GM12878 (cell line): ENCODE measurements around the gene MEG3. TPM values are rescaled to one million over a fixed set of nuclear protein-coding genes. Genes with fewer than 3 reads are reported as not detected.

Experiments used
- ATAC-seq: fragments of 200-7000 bp; cut with Tn5 transposase; 3 replicates; pipeline ENCODE4 v1.9.1; 2020; ENCODE audit warnings: mild to moderate bottlenecking, moderate library complexity
- BruUV-seq: library from RNA; stranded (reverse); fragments of 400-500 nt; replicated peaks from 2 replicates; lab custom pipeline; 2021; lab: Mats Ljungman, UMichigan
- CTCF ChIA-PET: fragments of 300-600 bp; sonication (Branson Sonifier 250); formaldehyde crosslinking; extraction: SDS; loops from one replicate; lab custom pipeline; 2021; ENCODE audit warnings: inconsistent platforms; lab: Yijun Ruan, JAX
- POLR2A ChIA-PET: fragments of 350-600 bp; formaldehyde crosslinking; extraction: SDS; loops from one replicate; lab custom pipeline; 2021; ENCODE audit warnings: inconsistent platforms; lab: Charles Lee
- RAD21 ChIA-PET: fragments of 300-600 bp; sonication (Branson Sonifier 250); formaldehyde crosslinking; loops from one replicate; lab custom pipeline; 2023; ENCODE audit warnings: antibody characterized with exemption; ENCODE audit not compliant: unreplicated experiment; lab: Charles Lee
- SMC1A ChIA-PET: fragments of 300-600 bp; sonication (Branson Sonifier 250); formaldehyde crosslinking; loops from one replicate; lab custom pipeline; 2023; ENCODE audit not compliant: unreplicated experiment, uncharacterized antibody; lab: Charles Lee
- DNase-seq: peaks from one replicate; pipeline ENCODE4 v3.0.0-alpha.2; 2011; ENCODE audit warnings: low read depth, low spot score
- FAIRE-seq: peaks from 3 replicates; lab custom pipeline; 2011; peaks lifted over from hg19 to GRCh38; lab: Jason Lieb, UNC
- H2AFZ ChIP-seq: 2 replicates; pipeline ENCODE4 v1.6.0; 2011; ENCODE audit warnings: low read depth, low read length, control low read depth; ENCODE audit not compliant: control insufficient read depth
- H3K27ac ChIP-seq: 2 replicates; pipeline ENCODE4 v1.5.1; 2011; ENCODE audit warnings: control low read depth; ENCODE audit not compliant: control insufficient read depth, insufficient read depth
- H3K27me3 ChIP-seq, 2 experiments: replicated peaks in 1 of 2; 2 replicates each; pipeline versions ENCODE4 v1.6.0 to v1.6.1; 2011; ENCODE audit warnings: low read length in 1 of 2; ENCODE audit not compliant: control insufficient read depth in 2 of 2, insufficient read depth in 2 of 2
- H3K36me3 ChIP-seq, 2 experiments: 2 replicates each; pipeline ENCODE4 v1.5.1; 2011; ENCODE audit warnings: low read length in 1 of 2; ENCODE audit not compliant: control insufficient read depth in 2 of 2, insufficient read depth in 2 of 2
- H3K4me1 ChIP-seq: 2 replicates; pipeline ENCODE4 v1.6.1; 2011; ENCODE audit warnings: mild to moderate bottlenecking, low read length, moderate library complexity, mixed read lengths; ENCODE audit not compliant: control insufficient read depth, insufficient read depth
- H3K4me2 ChIP-seq: 2 replicates; pipeline ENCODE4 v1.6.0; 2011; ENCODE audit warnings: control low read depth; ENCODE audit not compliant: control insufficient read depth, insufficient read depth
- H3K4me3 ChIP-seq: fragments of 200-600 bp; sonication (generic); 2 replicates; pipeline ENCODE4 v1.5.1; 2016
- H3K79me2 ChIP-seq: 2 replicates; pipeline ENCODE4 v1.6.0; 2011; ENCODE audit warnings: low read length; ENCODE audit not compliant: control insufficient read depth, insufficient read depth
- H3K9ac ChIP-seq: 2 replicates; pipeline ENCODE4 v1.8.0; 2011; ENCODE audit warnings: low read length, control low read depth, mixed read lengths; ENCODE audit not compliant: control insufficient read depth, insufficient read depth
- H3K9me3 ChIP-seq: replicated peaks from 3 replicates; pipeline ENCODE4 v1.5.1; 2011; ENCODE audit warnings: mild to moderate bottlenecking, low read length; ENCODE audit not compliant: control insufficient read depth, insufficient read depth
- H4K20me1 ChIP-seq: 2 replicates; pipeline ENCODE4 v1.6.0; 2011; ENCODE audit not compliant: control insufficient read depth, insufficient read depth
- BCL11A ChIP-seq: IDR thresholded peaks from 2 replicates; pipeline ENCODE4 v1.6.1; 2011; ENCODE audit warnings: low read depth, low read length
- MTA3 ChIP-seq: IDR thresholded peaks from 2 replicates; pipeline ENCODE4 v1.6.1; 2012; ENCODE audit warnings: low read length, inconsistent platforms, borderline replicate concordance
- NR2C2 ChIP-seq: IDR thresholded peaks from 2 replicates; pipeline ENCODE4 v1.6.1; 2011; ENCODE audit warnings: borderline replicate concordance, low read depth; ENCODE audit not compliant: control insufficient read depth, insufficient read length
- NR2F1 ChIP-seq: fragments of 450-650 bp; conservative IDR thresholded peaks from 2 replicates; pipeline ENCODE4 v1.6.1; 2017; ENCODE audit warnings: mild to moderate bottlenecking
- SUZ12 ChIP-seq: fragments of 200-600 bp; sonication (generic); IDR thresholded peaks from one replicate; pipeline ENCODE4 v1.6.1; 2018; ENCODE audit warnings: antibody characterized with exemption, mild to moderate bottlenecking; ENCODE audit not compliant: unreplicated experiment
- TBL1XR1 ChIP-seq: IDR thresholded peaks from 2 replicates; pipeline ENCODE4 v1.6.1; 2012; ENCODE audit warnings: low read depth, low read length, improper control_type of control experiment
- ZNF24 ChIP-seq: fragments of 450-650 bp; IDR thresholded peaks from 2 replicates; pipeline ENCODE4 v1.6.1; 2017; ENCODE audit warnings: antibody characterized with exemption, mild to moderate bottlenecking
- whole genome bisulfite sequencing: methylation state at CpG from one replicate; pipeline ENCODE4 v1.1.6; 2016; ENCODE audit warnings: low lambda C conversion rate; ENCODE audit not compliant: insufficient replicate concordance, insufficient coverage; ENCODE audit errors: missing lambda C conversion rate; 5-methylcytosine and 5-hydroxymethylcytosine counted together
- in situ Hi-C: fragments of 300-500 bp; cut with MboI; formaldehyde crosslinking; loops from 9 replicates; pipeline ENCODE4 v1.14.3; 2018; ENCODE audit warnings: mixed read lengths
- intact Hi-C: fragments of 100-400 bp; cut with micrococcal nuclease; formaldehyde crosslinking; loops from one replicate; pipeline ENCODE4 v1.14.2; 2022; ENCODE audit not compliant: unreplicated experiment
- polyA plus RNA-seq, 11 experiments: library from polyadenylated mRNA; depleted of rRNA in 4 of 11; unstranded in 6 of 11; stranded (reverse) in 5 of 11; fragments of >200 nt; fragmentation: Nextera tagmentation in 4 of 11; fragmentation: Illumina TruSeq in 1 of 11; extraction: Ambion mirVana in 4 of 11; extraction: Trizol in 1 of 11; gene quantifications; 1 replicate in 1 of 11; 2 replicates in 10 of 11; pipeline versions ENCODE4 v1.2.1 to v1.2.3, GENCODE V29; 2011 to 2016; ENCODE audit warnings: inconsistent platforms in 2 of 11, missing spikeins in 2 of 11, low read depth in 1 of 11
- total RNA-seq, 4 experiments: library from RNA; depleted of rRNA in 3 of 4; stranded (reverse); fragments of >200 nt in 3 of 4; fragmentation: Illumina TruSeq in 1 of 4; extraction: Trizol in 1 of 4; gene quantifications; 2 replicates each; pipeline versions ENCODE4 v1.2.1 to v1.2.3, GENCODE V29; 2013 to 2021
- TF ChIP-seq, protein P1 (sequence below), 3 experiments: IDR thresholded peaks in 2 of 3; conservative IDR thresholded peaks in 1 of 3; 2 replicates each; pipeline ENCODE4 v1.5.1; 2011; ENCODE audit warnings: low read depth in 3 of 3, low read length in 3 of 3, mild to moderate bottlenecking in 3 of 3, control low read depth in 2 of 3, moderate library complexity in 2 of 3, inconsistent platforms in 1 of 3, mixed read lengths in 1 of 3; ENCODE audit not compliant: control insufficient read depth in 2 of 3, insufficient read depth in 1 of 3; ENCODE audit errors: extremely low read depth in 1 of 3
- TF ChIP-seq, protein P2 (sequence below): IDR thresholded peaks from 2 replicates; pipeline ENCODE4 v1.6.1; 2011; ENCODE audit warnings: low read depth, low read length, improper control_type of control experiment, borderline replicate concordance
- TF ChIP-seq, protein P3 (sequence below): IDR thresholded peaks from 2 replicates; pipeline ENCODE4 v1.6.1; 2011; ENCODE audit warnings: borderline replicate concordance, low read depth, mild to moderate bottlenecking, moderate library complexity, mixed read lengths, low read length; ENCODE audit not compliant: insufficient read depth; ENCODE audit errors: extremely low read length

MEG3 gene
- total and polyA plus RNA-seq, 10 of the 15 experiments (the other 5 are each of a cell fraction or from before 2014, with no cell fraction given), result 0.03 to 2.9 (median 0.95) TPM; not detected in 7

DNA sequence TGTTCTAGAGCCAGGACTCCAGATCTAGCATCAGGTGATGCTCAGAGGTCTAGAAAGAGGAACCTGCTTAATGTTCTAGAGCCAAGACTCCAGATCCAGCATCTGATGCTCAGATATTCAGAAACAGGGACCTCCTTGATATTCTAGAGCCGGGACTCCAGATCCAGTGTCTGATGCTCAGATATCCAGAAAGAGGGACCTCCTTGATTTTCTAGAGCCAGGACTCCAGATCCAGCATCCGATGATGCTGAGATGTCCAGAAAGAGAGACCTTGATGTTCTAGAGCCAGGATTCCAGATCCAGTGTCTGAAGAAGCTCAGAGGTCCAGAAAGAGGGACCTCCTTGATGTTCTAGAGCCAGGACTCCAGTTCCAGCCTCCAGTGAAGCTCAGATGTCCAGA, 36.9 kb downstream of the MEG3 start (continued):
- TF ChIP-seq, protein P1, sequence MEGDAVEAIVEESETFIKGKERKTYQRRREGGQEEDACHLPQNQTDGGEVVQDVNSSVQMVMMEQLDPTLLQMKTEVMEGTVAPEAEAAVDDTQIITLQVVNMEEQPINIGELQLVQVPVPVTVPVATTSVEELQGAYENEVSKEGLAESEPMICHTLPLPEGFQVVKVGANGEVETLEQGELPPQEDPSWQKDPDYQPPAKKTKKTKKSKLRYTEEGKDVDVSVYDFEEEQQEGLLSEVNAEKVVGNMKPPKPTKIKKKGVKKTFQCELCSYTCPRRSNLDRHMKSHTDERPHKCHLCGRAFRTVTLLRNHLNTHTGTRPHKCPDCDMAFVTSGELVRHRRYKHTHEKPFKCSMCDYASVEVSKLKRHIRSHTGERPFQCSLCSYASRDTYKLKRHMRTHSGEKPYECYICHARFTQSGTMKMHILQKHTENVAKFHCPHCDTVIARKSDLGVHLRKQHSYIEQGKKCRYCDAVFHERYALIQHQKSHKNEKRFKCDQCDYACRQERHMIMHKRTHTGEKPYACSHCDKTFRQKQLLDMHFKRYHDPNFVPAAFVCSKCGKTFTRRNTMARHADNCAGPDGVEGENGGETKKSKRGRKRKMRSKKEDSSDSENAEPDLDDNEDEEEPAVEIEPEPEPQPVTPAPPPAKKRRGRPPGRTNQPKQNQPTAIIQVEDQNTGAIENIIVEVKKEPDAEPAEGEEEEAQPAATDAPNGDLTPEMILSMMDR (IDR thresholded peaks at IDR 0.05 in 2 of 3, conservative IDR thresholded peaks at IDR 0.05 in 1 of 3; ENCODE audit: control insufficient read depth in 2 of 3, extremely low read depth in 1 of 3, insufficient read depth in 1 of 3, low read depth in 3 of 3, low read length in 3 of 3), result no peak
- no peak for TF ChIP-seq NR2F1

DNA sequence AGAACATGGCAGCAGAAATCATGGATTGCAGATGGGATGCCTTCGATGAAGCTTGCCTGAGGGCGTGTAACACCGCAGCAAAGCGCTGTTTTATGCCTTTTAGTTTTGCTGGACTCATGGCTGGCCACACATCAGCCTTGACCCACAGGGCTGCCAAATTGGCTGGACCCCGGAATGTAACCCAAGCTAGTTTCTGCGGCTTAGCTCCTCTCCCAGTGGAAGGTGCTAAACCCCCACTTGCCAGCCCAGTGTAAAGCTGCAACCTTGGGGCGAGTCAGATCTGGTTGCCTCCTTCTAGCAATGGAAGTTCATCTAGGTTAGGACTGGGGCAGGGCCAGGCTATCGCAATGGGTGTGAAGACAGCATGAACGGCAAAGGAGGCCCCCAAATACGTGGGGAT, 38.3 kb downstream of the MEG3 start:
- Histone ChIP-seq H3K9me3 (no peaks in the 10 kb centered on the region), H3K9ac (no peak overlapping the region), H3K27me3 (no peaks in the 10 kb centered on the region), H3K27ac (no peak overlapping the region), H3K4me3 (no peak overlapping the region), H4K20me1 (no peaks in the 10 kb centered on the region), H2AFZ (no peak overlapping the region), H3K36me3 (no peaks in the 10 kb centered on the region), H3K4me2 (no peak overlapping the region), H3K4me1 (no peaks in the 10 kb centered on the region), H3K79me2 (no peaks in the 10 kb centered on the region)
- intact Hi-C loops (no loop called here), in situ Hi-C loops (no loop called here)
- ChIA-PET RAD21 (interaction anchor here (0.8 kb wide), 1 partner anchor 15 kb away, joined by 3 read pairs; no protein-coding TSS in a partner anchor), POLR2A (no interaction called here), CTCF (interaction anchor here (1.7 kb wide), 1 partner anchor 13 kb away, joined by 11 read pairs; no protein-coding TSS in a partner anchor), SMC1A (no interaction called here)
- 19% methylated on average over 10 of the region's 10 CpGs for WGBS
- no TSS peak for BruUV-seq
- no peak for DNase-seq
- FAIRE-seq, result no peak
- no peak for TF ChIP-seq SUZ12
- no peak for TF ChIP-seq BCL11A
- no peak for TF ChIP-seq TBL1XR1
- no peak for TF ChIP-seq MTA3
- TF ChIP-seq, protein P2, sequence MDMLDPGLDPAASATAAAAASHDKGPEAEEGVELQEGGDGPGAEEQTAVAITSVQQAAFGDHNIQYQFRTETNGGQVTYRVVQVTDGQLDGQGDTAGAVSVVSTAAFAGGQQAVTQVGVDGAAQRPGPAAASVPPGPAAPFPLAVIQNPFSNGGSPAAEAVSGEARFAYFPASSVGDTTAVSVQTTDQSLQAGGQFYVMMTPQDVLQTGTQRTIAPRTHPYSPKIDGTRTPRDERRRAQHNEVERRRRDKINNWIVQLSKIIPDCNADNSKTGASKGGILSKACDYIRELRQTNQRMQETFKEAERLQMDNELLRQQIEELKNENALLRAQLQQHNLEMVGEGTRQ, result no peak
- TF ChIP-seq ZNF24, result no peak
- TF ChIP-seq, protein P3, sequence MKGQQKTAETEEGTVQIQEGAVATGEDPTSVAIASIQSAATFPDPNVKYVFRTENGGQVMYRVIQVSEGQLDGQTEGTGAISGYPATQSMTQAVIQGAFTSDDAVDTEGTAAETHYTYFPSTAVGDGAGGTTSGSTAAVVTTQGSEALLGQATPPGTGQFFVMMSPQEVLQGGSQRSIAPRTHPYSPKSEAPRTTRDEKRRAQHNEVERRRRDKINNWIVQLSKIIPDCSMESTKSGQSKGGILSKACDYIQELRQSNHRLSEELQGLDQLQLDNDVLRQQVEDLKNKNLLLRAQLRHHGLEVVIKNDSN, result no peak
- TF ChIP-seq NR2C2, result no peak
- no peak for ATAC-seq
